NCI-H82 treated with DMSO at 0.1 percent for 48 hours (cell line): ENCODE data around the gene CASP3.
"Not testable (repeated sequence)": the region's sequence is repeated elsewhere in the genome, so short reads cannot be mapped to it uniquely, and the experiment has no call there.

Source experiments
- DNase-seq: peaks from one replicate; lab custom pipeline; 2025; ENCODE audit not compliant: unreplicated experiment; lab: John Stamatoyannopoulos, UW

The CASP3 gene

DNA sequence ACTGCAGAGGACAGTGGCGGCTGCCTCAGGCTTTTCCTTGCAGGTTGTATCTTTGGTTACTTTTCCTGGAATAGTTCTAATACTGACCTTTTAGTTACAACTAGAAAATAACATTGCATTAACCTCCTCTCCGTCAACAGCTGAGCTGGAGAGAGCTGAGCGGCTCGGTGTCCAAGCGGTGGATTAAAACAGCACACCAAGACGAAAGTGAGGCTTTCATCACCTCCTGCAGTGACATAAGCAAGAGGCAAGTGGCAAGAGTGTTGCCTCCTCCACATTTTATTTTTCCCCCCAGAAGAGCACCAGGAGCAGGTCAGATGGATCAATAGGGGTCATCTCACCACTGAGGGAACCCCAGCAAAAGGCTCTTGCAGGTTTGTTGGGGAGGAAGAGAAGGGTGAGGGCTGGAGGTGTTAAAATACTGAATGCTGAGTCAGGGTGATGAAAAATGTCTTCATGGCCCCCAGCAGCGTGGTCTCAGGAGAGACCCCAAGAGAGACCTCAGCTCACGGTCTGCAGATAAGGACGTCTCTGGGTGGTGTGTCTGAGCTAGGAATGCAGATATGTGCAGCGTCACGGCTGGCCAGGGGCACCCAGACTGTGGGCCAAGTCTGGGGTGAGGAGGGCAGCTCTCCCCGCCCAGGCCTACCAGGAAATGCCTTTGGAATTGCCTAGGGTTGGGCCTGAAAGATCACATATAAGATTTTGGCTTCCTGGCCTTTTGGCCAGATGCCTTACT, 50.3 kb downstream of the CASP3 start:
- no peak for DNase-seq

DNA sequence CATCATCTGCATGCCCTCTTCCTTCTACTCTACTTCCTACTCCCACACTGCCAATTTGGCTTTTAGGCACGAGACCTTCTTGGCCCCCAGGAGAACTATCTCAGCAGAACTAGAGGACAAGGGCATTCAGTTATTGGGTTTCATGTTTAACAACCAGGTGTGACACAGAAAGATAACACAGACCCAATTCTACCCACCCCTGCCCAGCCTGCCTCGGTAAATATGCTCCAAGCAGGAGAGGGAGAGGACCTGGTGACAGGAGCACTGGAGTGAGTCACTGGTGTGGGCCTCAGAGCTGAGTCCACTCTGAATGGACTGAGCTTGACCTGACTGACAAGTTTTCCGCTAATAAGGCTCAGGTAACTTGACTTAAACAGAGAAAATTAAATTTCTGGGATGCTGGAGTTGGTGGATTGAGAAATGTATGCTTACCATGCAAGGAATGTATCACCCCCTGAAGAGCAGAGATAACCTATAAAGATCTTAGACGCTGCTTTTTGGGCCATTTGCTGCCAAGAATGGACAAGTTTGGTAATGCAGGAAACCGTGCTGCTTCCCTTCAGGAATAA, 52.5 kb downstream of the CASP3 start:
- no peak for DNase-seq

DNA sequence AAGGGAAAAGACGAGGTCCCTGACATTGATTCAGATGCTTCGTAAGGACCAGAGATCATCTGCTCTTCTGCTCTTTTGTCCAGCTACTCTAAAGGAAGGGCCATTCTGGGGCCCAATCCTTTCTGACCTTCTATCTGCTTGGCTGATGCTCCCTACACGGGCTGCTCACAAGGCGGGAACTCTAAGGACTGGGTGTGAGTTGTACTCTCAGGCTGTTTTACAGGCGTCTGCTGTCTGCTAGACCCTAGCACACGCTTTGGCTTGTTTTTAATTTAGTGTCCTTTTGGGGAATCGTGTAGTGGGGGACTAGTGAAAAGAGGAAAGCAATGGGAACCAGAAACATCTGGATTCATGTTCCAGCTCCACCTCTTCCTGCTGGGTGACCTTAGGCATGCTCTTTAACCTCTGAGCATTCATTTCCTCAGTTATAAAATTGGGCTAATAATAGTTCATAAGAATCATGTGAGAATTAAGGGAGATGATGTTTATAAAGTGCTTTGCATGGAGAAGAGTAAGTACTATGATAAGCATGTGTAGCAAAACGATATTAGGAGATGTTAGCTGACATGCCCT, 53.1 kb downstream of the CASP3 start:
- DNase-seq: no peak

DNA sequence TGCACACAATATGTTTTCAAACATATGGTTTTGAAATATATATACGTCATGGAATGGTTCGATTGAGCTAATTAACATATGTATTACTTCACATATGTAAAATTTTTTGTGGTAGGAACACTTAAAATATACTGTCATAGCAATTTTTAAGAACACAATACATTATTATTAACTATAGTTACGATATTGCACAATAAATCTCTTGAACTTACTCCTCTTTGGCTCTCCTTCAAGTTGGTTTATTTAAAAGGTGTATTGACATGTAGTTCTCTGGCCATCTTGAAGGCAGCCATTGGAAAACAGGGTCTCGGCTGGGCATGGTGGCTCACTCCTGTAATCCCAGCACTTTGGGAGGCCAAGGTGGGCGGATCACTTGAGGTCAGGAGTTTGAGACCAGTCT, 53.8 kb downstream of the CASP3 start:
- no peak for DNase-seq

DNA sequence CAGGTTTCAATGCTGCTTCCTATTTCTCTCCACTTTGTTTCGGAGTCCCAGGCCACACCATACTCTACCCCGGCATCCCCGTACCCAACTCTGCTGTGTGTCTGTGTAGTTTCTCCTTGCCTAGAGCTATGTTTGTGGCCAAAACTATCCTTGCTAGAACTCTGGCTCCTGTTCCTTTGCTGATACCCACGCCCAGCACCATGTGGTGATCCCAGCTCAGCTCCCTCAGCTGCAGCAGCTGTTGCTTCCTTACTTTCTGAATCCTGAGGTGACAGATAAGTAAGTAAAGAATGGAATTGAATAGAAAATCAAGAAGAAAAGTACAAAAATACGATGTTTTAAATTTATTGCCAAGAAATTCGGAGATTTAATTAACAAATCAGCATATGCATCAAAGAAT, 55.8 kb downstream of the CASP3 start:
- no peak for DNase-seq

DNA sequence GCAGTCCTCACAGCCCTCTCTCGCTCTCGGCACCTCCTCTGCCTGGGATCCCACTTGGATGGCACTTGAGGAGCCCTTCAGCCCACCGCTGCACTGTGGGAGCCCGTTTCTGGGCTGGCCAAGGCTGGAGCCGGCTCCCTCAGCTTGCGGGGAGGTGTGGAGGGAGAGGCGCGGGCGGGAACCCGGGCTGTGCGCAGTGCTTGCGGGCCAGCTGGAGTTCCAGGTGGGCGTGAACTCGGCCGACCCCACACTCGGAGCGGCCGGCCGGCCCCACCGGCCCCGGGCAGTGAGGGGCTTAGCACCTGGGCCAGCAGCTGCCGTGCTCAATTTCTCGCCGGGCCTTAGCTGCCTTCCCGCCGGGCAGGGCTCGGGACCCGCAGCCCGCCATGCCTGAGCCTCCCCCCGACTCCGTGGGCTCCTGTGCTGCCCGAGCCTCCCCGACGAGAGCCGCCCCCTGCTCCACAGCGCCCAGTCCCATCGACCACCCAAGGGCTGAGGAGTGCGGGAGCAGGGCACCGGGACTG, 57.4 kb downstream of the CASP3 start:
- DNase-seq: not testable (repeated sequence)

DNA sequence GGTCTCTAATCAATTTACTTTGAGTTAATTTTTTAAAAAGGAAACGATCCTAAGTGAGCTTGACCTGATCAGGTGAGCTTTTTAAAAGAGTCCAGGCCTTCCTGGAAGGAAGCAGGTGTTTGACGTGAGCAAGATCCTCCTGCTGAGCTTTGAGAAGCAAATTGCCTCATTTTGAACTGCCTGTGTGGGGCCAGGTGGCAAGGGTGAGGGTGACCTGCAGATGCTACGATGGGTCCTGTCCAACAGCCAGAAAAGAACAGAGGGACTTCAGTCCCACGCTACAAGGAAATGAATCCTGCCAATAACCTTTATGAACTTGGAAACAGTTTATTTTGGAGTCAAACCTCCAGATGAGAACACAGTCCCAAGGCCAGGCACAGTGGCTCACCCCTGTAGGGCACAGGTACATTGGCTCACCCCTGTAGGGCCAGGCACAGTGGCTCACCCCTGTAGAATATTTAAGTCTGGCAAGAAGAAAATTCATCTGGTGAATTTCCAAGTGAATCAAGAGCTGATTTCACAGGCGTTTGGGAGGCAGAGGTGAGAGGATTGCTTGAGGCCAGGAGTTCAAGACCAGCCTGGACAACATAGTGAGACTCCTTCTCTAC, 58.1 kb downstream of the CASP3 start:
- no peak for DNase-seq

DNA sequence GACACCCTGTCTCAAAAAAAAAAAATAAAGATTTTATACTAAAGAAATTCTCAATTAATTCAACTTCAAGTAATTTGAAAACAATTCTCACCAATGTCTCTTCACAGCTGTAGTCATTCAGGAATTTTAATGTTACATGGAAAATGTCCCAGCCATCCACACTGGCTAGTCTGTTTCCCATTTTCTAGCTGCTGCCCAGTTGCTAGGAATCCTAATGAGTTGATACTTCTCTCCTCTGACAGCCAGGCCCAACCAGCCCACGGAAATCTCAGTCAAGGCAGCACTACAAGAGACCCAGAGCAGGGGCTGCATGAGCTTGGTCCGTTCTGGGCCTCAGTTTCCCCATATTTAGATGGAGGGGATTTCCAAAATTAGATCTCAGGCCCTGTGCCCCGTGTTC, 59.1 kb downstream of the CASP3 start:
- no peak for DNase-seq

DNA sequence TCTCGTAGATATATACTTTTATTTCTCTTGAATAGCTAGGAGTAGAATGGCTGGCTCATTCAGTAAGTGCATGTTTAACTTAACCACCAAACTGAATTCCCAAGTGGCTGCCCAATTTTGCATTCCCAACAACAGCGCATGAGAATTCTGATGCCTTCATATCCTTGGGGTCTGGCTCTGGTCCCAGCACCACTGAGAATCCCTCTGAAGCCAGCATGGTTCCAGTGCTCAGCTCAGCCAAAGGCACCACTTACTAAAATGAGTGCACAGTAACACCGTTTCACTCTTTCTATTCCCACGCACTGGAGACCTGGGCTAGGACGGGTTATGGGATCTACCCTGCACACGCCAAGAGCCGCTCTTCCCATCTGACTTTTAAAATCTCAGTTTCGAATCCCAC, 60.4 kb downstream of the CASP3 start:
- DNase-seq: no peak

DNA sequence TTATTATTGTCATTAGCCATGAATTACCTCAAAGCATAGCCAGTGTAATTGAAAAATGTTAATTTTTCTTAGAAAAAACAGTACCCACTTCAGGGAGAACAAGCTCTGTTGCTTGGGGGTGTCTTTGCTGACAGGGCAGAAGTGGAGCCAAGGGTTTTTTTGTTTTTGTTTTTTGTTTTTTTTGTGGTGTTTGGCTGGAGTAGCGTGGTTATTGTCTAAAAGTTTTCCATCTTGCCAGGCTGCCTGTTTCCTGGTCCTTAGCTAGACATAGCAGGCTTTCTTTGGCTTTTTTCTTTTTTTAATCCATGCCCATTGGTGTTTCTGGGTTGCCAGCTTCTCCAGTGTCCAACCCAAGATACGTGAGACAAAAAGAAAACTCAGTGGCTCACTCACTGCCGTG, 61.5 kb downstream of the CASP3 start:
- DNase-seq: no peak

DNA sequence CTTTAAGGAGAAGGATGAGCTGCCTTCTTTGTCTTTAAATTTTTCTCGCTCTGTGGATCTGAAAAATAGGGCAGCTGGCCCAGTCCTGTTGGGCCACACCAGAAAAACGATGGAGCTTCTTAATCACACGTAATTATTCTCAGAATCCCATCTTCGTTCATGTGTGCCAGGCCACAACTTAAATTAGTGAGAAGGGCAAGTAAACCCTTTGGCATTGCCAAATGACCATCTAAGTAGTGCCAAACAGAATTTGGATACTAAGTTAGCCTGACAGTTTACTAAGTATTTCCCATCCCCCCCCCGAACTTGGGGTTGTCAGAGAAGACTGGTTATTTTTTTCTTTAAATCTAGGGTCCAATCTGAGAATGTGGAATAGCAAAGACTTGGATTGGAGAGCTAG, 62.0 kb downstream of the CASP3 start:
- no peak for DNase-seq

DNA sequence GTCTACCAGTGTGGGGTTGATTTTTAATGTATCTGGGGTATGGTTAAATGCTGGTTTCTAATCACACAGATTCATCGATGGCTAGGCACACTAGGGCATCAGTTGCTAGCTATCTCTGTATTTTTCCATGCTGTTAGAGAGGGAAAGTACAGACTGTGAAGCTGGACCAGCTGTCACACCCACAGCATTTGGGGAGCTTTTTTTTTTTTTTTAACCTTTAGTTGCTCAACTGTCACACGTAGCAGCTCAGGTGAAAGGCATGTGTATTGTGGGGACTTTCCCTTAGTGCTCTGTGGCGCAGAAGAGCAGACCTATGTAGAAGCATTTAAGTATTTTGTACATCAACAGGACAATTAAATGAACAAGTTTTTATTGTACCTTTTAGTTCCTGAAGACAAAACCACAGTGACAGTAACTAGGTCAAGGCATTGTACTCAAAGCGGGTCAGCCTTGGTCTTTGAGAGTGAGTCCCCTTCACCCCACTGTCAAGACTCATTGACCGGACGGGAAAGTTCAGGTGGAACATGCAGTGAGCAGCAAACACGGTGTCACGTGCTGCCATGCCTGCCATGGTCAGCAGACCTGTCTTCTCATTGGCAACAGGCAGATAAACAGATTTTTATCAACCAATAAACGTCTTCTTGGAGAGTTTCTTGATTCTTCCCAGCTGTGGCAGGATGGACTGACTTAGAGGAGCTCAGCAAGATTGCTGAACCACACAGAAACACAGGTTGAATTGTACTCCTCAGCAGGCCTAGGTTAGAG, 65.3 kb downstream of the CASP3 start:
- no peak for DNase-seq
